Measurements from ENCODE around the gene GNAT1. TPM values are rescaled to one million over a fixed set of nuclear protein-coding genes. Genes with fewer than 3 reads are reported as not detected.

The GNAT1 gene
- total RNA-seq, 1 experiment from 2014 or later: not detected

DNA sequence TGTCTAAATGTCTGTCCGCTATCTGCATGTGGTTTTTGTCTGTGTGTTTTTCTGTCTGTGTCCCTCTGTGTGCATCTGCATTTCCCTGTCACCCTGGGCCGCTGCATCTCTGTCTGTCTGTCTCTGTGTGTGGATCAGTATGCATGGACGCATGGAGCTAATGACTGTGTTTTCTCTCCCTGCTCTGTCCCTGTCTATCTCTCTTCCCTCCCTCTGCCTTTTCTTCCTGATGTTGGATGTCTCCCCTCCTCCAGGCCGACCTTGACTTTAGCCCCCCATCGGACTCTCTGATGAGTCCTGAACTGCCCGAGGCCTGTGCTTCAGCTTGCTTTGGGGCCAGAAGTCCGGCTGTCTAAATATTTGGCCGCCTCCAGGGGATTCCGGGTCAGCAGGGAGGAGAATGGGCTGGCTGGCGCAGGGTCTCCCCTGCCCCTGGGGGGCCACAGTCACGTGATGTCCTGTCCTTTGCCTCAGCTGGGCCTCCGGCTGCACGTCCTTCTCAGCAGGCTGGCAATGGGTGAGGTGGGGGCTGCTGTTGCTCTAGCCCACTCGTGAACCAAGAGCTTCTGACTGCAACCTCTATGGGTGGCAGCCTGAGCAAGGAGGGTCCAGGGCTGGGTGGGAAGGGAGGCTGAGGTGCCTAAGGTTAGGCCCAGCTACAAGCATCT lies 17.4 kb downstream of the GNAT1 start:
- H3K27me3 ChIP-seq (ENCODE audit: insufficient read depth, low read length): peaks cover 7% of the 10 kb centered on the region; the same call in 1 of the 2 replicates
- H3K9me3 ChIP-seq (ENCODE audit: control insufficient read depth, low read depth, low read length): no peaks in the 10 kb centered on the region
- H2BK120ac ChIP-seq (ENCODE audit: low read depth, low read length, poor library complexity, severe bottlenecking): no peak overlapping the region
- H3K79me2 ChIP-seq (ENCODE audit: insufficient read depth, low read length): no peaks in the 10 kb centered on the region
- H3K23ac ChIP-seq (ENCODE audit: insufficient read length, low read depth, low read length): no peak overlapping the region
- no peak overlapping the region for H3K4me2 ChIP-seq (ENCODE audit: insufficient read depth, insufficient read length, low read length)
- peaks cover 45% of the 10 kb centered on the region for H3K27me3 Mint-ChIP-seq (ENCODE audit: low read depth)
- no peak for DNase-seq
- H3K27ac ChIP-seq (ENCODE audit: insufficient read length, low read depth, low read length): no peak overlapping the region
- H4K5ac ChIP-seq (ENCODE audit: insufficient read length, low read depth, low read length): no peak overlapping the region
- H3K36me3 Mint-ChIP-seq (ENCODE audit: insufficient read depth in 1 of 3, low read depth in 3 of 3): no peaks in the 10 kb centered on the region
- H3K14ac ChIP-seq (ENCODE audit: insufficient read depth, low read length): no peak overlapping the region
- TF ChIP-seq, protein P1, sequence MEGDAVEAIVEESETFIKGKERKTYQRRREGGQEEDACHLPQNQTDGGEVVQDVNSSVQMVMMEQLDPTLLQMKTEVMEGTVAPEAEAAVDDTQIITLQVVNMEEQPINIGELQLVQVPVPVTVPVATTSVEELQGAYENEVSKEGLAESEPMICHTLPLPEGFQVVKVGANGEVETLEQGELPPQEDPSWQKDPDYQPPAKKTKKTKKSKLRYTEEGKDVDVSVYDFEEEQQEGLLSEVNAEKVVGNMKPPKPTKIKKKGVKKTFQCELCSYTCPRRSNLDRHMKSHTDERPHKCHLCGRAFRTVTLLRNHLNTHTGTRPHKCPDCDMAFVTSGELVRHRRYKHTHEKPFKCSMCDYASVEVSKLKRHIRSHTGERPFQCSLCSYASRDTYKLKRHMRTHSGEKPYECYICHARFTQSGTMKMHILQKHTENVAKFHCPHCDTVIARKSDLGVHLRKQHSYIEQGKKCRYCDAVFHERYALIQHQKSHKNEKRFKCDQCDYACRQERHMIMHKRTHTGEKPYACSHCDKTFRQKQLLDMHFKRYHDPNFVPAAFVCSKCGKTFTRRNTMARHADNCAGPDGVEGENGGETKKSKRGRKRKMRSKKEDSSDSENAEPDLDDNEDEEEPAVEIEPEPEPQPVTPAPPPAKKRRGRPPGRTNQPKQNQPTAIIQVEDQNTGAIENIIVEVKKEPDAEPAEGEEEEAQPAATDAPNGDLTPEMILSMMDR (conservative IDR thresholded peaks at IDR 0.05): no peak
- no peak overlapping the region for H4K91ac ChIP-seq (ENCODE audit: insufficient read length, low read depth, low read length)
- no peaks in the 10 kb centered on the region for H3K4me1 ChIP-seq (ENCODE audit: insufficient read depth, low read length)
- no peak overlapping the region for H3T11ph ChIP-seq (ENCODE audit: low read length)
- peaks cover 7% of the 10 kb centered on the region for H3K23me2 ChIP-seq (ENCODE audit: insufficient read length, low read depth, low read length, poor library complexity, severe bottlenecking)
- no peaks in the 10 kb centered on the region for H3K79me1 ChIP-seq (ENCODE audit: insufficient read depth, low read depth, low read length, poor library complexity, severe bottlenecking)
- H3K4ac ChIP-seq (ENCODE audit: low read depth, low read length): no peak overlapping the region
- H2AFZ ChIP-seq (ENCODE audit: low read length): no peak overlapping the region
- H2BK15ac ChIP-seq (ENCODE audit: low read depth, low read length): no peak overlapping the region
- no peak overlapping the region for H4K8ac ChIP-seq (replicated peaks; ENCODE audit: insufficient read length, low read depth, low read length)
- no peak overlapping the region for H2BK20ac ChIP-seq (ENCODE audit: low read depth, low read length, poor library complexity, severe bottlenecking)
- H3K18ac ChIP-seq (ENCODE audit: insufficient read length, low read depth, low read length): no peak overlapping the region
- no peak overlapping the region for H2AK5ac ChIP-seq (ENCODE audit: insufficient read length, low read length)
- no CpG with 5 or more reads among the region's 14 CpGs for WGBS (ENCODE audit: extremely low coverage, insufficient read length, low lambda C conversion rate)
- H3K4me1 Mint-ChIP-seq: peaks cover 32 to 36% of the 10 kb centered on the region in 2 experiments
- H3K56ac ChIP-seq (ENCODE audit: insufficient read length, low read depth, low read length): no peak overlapping the region
- no peaks in the 10 kb centered on the region; a peak in 1 of 5 replicates for H3K9me3 Mint-ChIP-seq
- H3K27ac Mint-ChIP-seq: peak overlapping the region in 1 of 3 experiments; percentile 48; a peak in 1 of 7 replicates
- H2BK5ac ChIP-seq (ENCODE audit: insufficient read length, low read length): no peak overlapping the region
- H3K9ac ChIP-seq (ENCODE audit: extremely low read depth, insufficient read length, low read length): no peak overlapping the region
- H3K4me3 Mint-ChIP-seq: no peak overlapping the region
- peaks cover 3% of the 10 kb centered on the region for H4K20me1 ChIP-seq (ENCODE audit: control insufficient read depth, insufficient read depth, insufficient read length)
- no peak overlapping the region for H2BK12ac ChIP-seq (ENCODE audit: insufficient read length, low read depth, low read length)
